A549 (cell line): ENCODE measurements around the gene HPGDS. TPM values are rescaled to one million over a fixed set of nuclear protein-coding genes. Genes with fewer than 3 reads are reported as not detected.
"Not testable (repeated sequence)": the region's sequence is repeated elsewhere in the genome, so short reads cannot be mapped to it uniquely, and the experiment has no call there.

Experiments used
- ATAC-seq, 2 experiments: fragments of 200-7000 bp in 1 of 2; fragments of >200 bp in 1 of 2; cut with Nextera tagmentation in 1 of 2; cut with Tn5 transposase in 1 of 2; 3 replicates each; pipeline versions ENCODE4 v1.8.0 to v1.9.1; 2018 to 2020; ENCODE audit warnings: mild to moderate bottlenecking in 1 of 2, moderate library complexity in 1 of 2
- CTCF ChIA-PET: fragments of 300-600 bp; sonication (Branson Sonifier 250); formaldehyde crosslinking; extraction: SDS; loops from one replicate; lab custom pipeline; 2021; ENCODE audit warnings: antibody characterized with exemption, inconsistent platforms; lab: Yijun Ruan, JAX
- POLR2A ChIA-PET: fragments of 350-600 bp; formaldehyde crosslinking; extraction: SDS; loops from one replicate; lab custom pipeline; 2021; ENCODE audit warnings: antibody characterized with exemption, inconsistent platforms; lab: Yijun Ruan, JAX
- DNase-seq, 2 experiments: peaks; one replicate each; pipeline versions ENCODE4 v3.0.0 to v3.0.0-alpha.2; 2011 to 2016; ENCODE audit warnings: low read depth in 1 of 2, low spot score in 1 of 2
- FAIRE-seq: peaks from 2 replicates; lab custom pipeline; 2011; peaks lifted over from hg19 to GRCh38; lab: Jason Lieb, UNC
- H3K27ac ChIP-seq, 2 experiments: fragments of >200 bp; sonication (Bioruptor Twin); formaldehyde crosslinking; 3 replicates each; pipeline ENCODE4 v1.5.1; 2016 to 2017
- H3K4me1 ChIP-seq: fragments of >200 bp; sonication (Bioruptor Twin); formaldehyde crosslinking; 3 replicates; pipeline ENCODE4 v1.6.1; 2016
- H3K4me2 ChIP-seq: fragments of >200 bp; sonication (Bioruptor Twin); formaldehyde crosslinking; 3 replicates; pipeline ENCODE4 v1.6.1; 2016
- H3K4me3 ChIP-seq: fragments of >200 bp; sonication (Bioruptor Twin); formaldehyde crosslinking; 3 replicates; pipeline ENCODE4 v1.5.1; 2016
- H3K9me3 ChIP-seq: fragments of >200 bp; sonication (Bioruptor Twin); formaldehyde crosslinking; 3 replicates; pipeline ENCODE4 v1.6.1; 2016
- BCL3 ChIP-seq: fragments of >200 bp; sonication (Bioruptor Twin); formaldehyde crosslinking; IDR thresholded peaks from 3 replicates; pipeline ENCODE4 v1.6.1; 2016
- CBX2 ChIP-seq: fragments of 200-600 bp; sonication (generic); IDR thresholded peaks from 2 replicates; pipeline ENCODE4 v1.6.1; 2016; ENCODE audit warnings: low read depth, mild to moderate bottlenecking, borderline replicate concordance
- CBX8 ChIP-seq: fragments of 200-600 bp; sonication (generic); IDR thresholded peaks from 2 replicates; pipeline ENCODE4 v1.6.1; 2016
- CTCF ChIP-seq: fragments of >200 bp; sonication (Bioruptor Twin); formaldehyde crosslinking; IDR thresholded peaks from 3 replicates; pipeline ENCODE4 v1.5.1; 2016
- E2F6 ChIP-seq: IDR thresholded peaks from 2 replicates; pipeline ENCODE4 v1.6.1; 2012; ENCODE audit warnings: low read depth, borderline replicate concordance
- KDM1A ChIP-seq: fragments of 200-600 bp; sonication (generic); IDR thresholded peaks from 2 replicates; pipeline ENCODE4 v1.6.1; 2016; ENCODE audit warnings: low read depth, mild to moderate bottlenecking
- MAFK ChIP-seq: fragments of 450-650 bp; IDR thresholded peaks from 2 replicates; pipeline ENCODE4 v1.6.1; 2014; ENCODE audit not compliant: partially characterized antibody
- MAZ ChIP-seq: fragments of 150-350 bp; IDR thresholded peaks from 2 replicates; pipeline ENCODE4 v1.6.1; 2014; ENCODE audit warnings: antibody characterized with exemption, low read depth, low read length, borderline replicate concordance
- NFE2L2 ChIP-seq: fragments of 150-350 bp; conservative IDR thresholded peaks from 2 replicates; pipeline ENCODE4 v1.6.1; 2014; ENCODE audit warnings: low read length
- RAD21 ChIP-seq, 2 experiments: fragments of >200 bp in 1 of 2; sonication (Bioruptor Twin) in 1 of 2; formaldehyde crosslinking in 1 of 2; IDR thresholded peaks in 1 of 2; conservative IDR thresholded peaks in 1 of 2; 2 replicates in 1 of 2; 3 replicates in 1 of 2; pipeline ENCODE4 v1.6.1; 2012 to 2018; ENCODE audit warnings: inconsistent platforms in 1 of 2
- WGBS: methylation state at CpG from one replicate; pipeline ENCODE4 v1.1.6; 2017; ENCODE audit errors: missing lambda C conversion rate; 5-methylcytosine and 5-hydroxymethylcytosine counted together
- polyA plus RNA-seq, 4 experiments: library from polyadenylated mRNA; depleted of rRNA in 3 of 4; stranded (reverse); fragments of >200 nt; fragmentation: RNase III in 1 of 4; extraction: RNeasy Plus Mini Kit Qiagen cat#74134 plus additional on column Dnase treatment in 1 of 4; gene quantifications; 2 replicates in 3 of 4; 3 replicates in 1 of 4; pipeline ENCODE4 v1.2.3, GENCODE V29; 2011 to 2017

Gene HPGDS
- polyA plus RNA-seq, 2 of the 4 experiments (the other 2 are of a cell fraction), result not detected

- ATAC-seq (peak in 1 of 2 experiments; percentile 82; a peak in 3 of 6 replicates), DNase-seq (peak in 1 of 2 experiments; percentile 36)
- peak overlapping the region; percentile 5; the same call in 1 of the 3 replicates for H3K4me2 ChIP-seq
- peaks cover 22% of the 10 kb centered on the region; the same call in 2 of the 3 replicates for H3K4me1 ChIP-seq
- 41% methylated on average over 5 of the region's 5 CpGs for WGBS
- no peaks in the 10 kb centered on the region for H3K9me3 ChIP-seq
- H3K4me3 ChIP-seq, result no peak overlapping the region
- POLR2A ChIA-PET, result no interaction called here
- no peak overlapping the region for H3K27ac ChIP-seq
- TF ChIP-seq RAD21 (conservative IDR thresholded peaks at IDR 0.05 in 1 of 2, IDR thresholded peaks at IDR 0.05 in 1 of 2), result peak; percentile 38 to 51; a peak in 4 of 5 replicates
- no peak for TF ChIP-seq MAZ
- TF ChIP-seq CTCF, result peak; percentile 28; the same call in 1 of the 3 replicates
- TF ChIP-seq, all 56 proteins: peak for 2
- FAIRE-seq, result no peak
- CTCF ChIA-PET, result interaction anchor here (0.8 kb wide), 2 partner anchors 28 to 57 kb away, joined by 3 read pairs; no protein-coding TSS in a partner anchor
Observed at GRCh38 chr4:94332983-94333590, 9.5 kb downstream of the HPGDS start.

GRCh38 chr4:94329933-94330332, 12.7 kb downstream of the HPGDS start:
- CTCF ChIA-PET, result no interaction called here

GRCh38 chr4:94325835-94326234, 16.8 kb downstream of the HPGDS start:
- ATAC-seq (no peak), FAIRE-seq (no peak)
- 27% methylated on average over 1 of the region's 1 CpG for WGBS

More at GRCh38 chr4:94329933-94330332, 12.7 kb downstream of the HPGDS start:
- TF ChIP-seq E2F6 (no peak), KDM1A (no peak), CBX2 (no peak), BCL3 (no peak)
- no peak for DNase-seq
- peaks cover 19% of the 10 kb centered on the region; the same call in 2 of the 3 replicates for H3K4me1 ChIP-seq
- POLR2A ChIA-PET, result no interaction called here
- H3K27ac ChIP-seq, result no peak overlapping the region
- FAIRE-seq, result no peak
- no peak for ATAC-seq
- H3K4me3 ChIP-seq, result no peak overlapping the region
- no peak overlapping the region for H3K4me2 ChIP-seq
- WGBS, result 41% methylated on average over 1 of the region's 1 CpG
- peaks cover 15% of the 10 kb centered on the region; the same call in 2 of the 3 replicates for H3K9me3 ChIP-seq

GRCh38 chr4:94319927-94320326, 22.7 kb downstream of the HPGDS start:
- H3K4me3 ChIP-seq, H3K4me2 ChIP-seq, H3K27ac ChIP-seq, DNase-seq, POLR2A ChIA-PET, H3K4me1 ChIP-seq, FAIRE-seq, ATAC-seq, H3K9me3 ChIP-seq, CTCF ChIA-PET: not testable (repeated sequence)

More at GRCh38 chr4:94325835-94326234, 16.8 kb downstream of the HPGDS start:
- ChIA-PET POLR2A (no interaction called here), CTCF (no interaction called here)
- Histone ChIP-seq H3K4me3 (no peak overlapping the region), H3K27ac (no peak overlapping the region), H3K4me2 (no peak overlapping the region), H3K9me3 (peaks cover 15% of the 10 kb centered on the region; the same call in 2 of the 3 replicates), H3K4me1 (no peaks in the 10 kb centered on the region)
- peak in 1 of 2 experiments; percentile 17 for DNase-seq
- TF ChIP-seq MAFK, result peak; percentile 71
- TF ChIP-seq CBX8, result no peak
- peak; percentile 59; the same call in 1 of the 2 replicates for TF ChIP-seq NFE2L2
- TF ChIP-seq, all 56 proteins: peak for 2
